Breast epithelium (tissue), 4 donors: ENCODE results near the gene RPUSD1. TPM values are rescaled to one million over a fixed set of nuclear protein-coding genes. Genes with fewer than 3 reads are reported as not detected.

ENCODE experiments used
- DNase-seq, 2 donors: peaks; one replicate each; pipeline ENCODE4 v3.0.0-alpha.2; 2019; ENCODE audit warnings: low spot score in 2 of 2
- H3K27ac ChIP-seq, 2 donors: fragments of 200-600 bp; sonication (generic) in 1 of 2; one replicate each; pipeline ENCODE4 v1.5.1; 2016 to 2019; ENCODE audit warnings: mild to moderate bottlenecking in 1 of 2
- H3K27me3 ChIP-seq, 2 donors: fragments of 200-600 bp; sonication (generic) in 1 of 2; one replicate each; pipeline versions ENCODE4 v1.5.1 to v1.6.0; 2017 to 2019; ENCODE audit warnings: control low read depth in 1 of 2, mild to moderate bottlenecking in 1 of 2
- H3K36me3 ChIP-seq: fragments of 200-600 bp; one replicate; pipeline ENCODE4 v1.5.1; 2019
- H3K4me1 ChIP-seq, 2 donors: fragments of 200-600 bp; sonication (generic); one replicate each; pipeline ENCODE4 v1.5.1; 2016 to 2019; ENCODE audit warnings: control low read depth in 1 of 2
- H3K4me3 ChIP-seq, 3 donors: fragments of 200-600 bp; sonication (generic); 1 replicate in 2 of 3; 2 replicates in 1 of 3; pipeline ENCODE4 v1.5.1; 2016 to 2019; ENCODE audit warnings: mild to moderate bottlenecking in 3 of 3, moderate library complexity in 2 of 3
- H3K9me3 ChIP-seq, 2 donors: fragments of 200-600 bp; sonication (generic) in 1 of 2; one replicate each; pipeline ENCODE4 v1.5.1; 2016 to 2019; ENCODE audit warnings: control low read depth in 1 of 2
- POLR2A ChIP-seq: fragments of 450-650 bp; IDR thresholded peaks from one replicate; pipeline ENCODE4 v1.6.1; 2016; ENCODE audit warnings: antibody characterized with exemption, mild to moderate bottlenecking, moderate library complexity
- POLR2AphosphoS5 ChIP-seq, 3 donors: sonication (generic); formaldehyde crosslinking; IDR thresholded peaks; one replicate each; pipeline ENCODE4 v1.6.1; 2017; ENCODE audit warnings: antibody characterized with exemption in 3 of 3
- intact Hi-C: fragments of 100-400 bp; cut with DNase I; formaldehyde crosslinking; loops from one replicate; pipeline ENCODE4 v1.15.1; 2023; ENCODE audit warnings: low total_unique reads
- total RNA-seq, 3 donors: library from RNA; depleted of rRNA; stranded (reverse); fragments of >200 nt; gene quantifications; one replicate each; pipeline ENCODE4 v1.1.0, GENCODE V29; 2016
- TF ChIP-seq, protein P1 (sequence below), 3 donors: fragments of 450-650 bp; IDR thresholded peaks; one replicate each; pipeline ENCODE4 v1.5.1; 2016 to 2017; ENCODE audit warnings: antibody characterized with exemption in 3 of 3, mild to moderate bottlenecking in 3 of 3, moderate library complexity in 3 of 3

Gene RPUSD1
- total RNA-seq, 3 donors from 2014 or later = 13.1 to 18.4 (median 16.1) TPM

DNA sequence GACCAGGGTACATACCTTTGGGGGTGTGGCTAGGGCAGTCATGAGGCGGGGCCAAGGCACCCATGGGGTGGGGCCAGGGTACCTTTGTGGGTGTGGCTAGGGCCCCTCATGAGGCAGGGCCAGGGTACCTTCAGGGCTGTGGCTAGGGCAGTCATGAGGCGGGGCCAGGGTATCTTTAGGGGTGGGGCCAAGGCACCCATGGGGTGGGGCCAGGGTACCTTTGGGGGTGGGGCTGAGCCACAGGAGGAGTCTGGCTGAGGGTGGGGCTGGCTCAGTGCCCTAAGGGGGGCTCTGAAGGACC is 8.9 kb upstream of the RPUSD1 start:
- intact Hi-C loops = no loop called here
- no peak for DNase-seq
- no peaks in the 10 kb centered on the region for H3K36me3 ChIP-seq
- peaks cover 7 to 51% of the 10 kb centered on the region in 2 donors for H3K27me3 ChIP-seq
- no peak for TF ChIP-seq POLR2AphosphoS5 (IDR thresholded peaks at IDR 0.05)
- TF ChIP-seq, protein P1, sequence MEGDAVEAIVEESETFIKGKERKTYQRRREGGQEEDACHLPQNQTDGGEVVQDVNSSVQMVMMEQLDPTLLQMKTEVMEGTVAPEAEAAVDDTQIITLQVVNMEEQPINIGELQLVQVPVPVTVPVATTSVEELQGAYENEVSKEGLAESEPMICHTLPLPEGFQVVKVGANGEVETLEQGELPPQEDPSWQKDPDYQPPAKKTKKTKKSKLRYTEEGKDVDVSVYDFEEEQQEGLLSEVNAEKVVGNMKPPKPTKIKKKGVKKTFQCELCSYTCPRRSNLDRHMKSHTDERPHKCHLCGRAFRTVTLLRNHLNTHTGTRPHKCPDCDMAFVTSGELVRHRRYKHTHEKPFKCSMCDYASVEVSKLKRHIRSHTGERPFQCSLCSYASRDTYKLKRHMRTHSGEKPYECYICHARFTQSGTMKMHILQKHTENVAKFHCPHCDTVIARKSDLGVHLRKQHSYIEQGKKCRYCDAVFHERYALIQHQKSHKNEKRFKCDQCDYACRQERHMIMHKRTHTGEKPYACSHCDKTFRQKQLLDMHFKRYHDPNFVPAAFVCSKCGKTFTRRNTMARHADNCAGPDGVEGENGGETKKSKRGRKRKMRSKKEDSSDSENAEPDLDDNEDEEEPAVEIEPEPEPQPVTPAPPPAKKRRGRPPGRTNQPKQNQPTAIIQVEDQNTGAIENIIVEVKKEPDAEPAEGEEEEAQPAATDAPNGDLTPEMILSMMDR (IDR thresholded peaks at IDR 0.05) = no peak
- TF ChIP-seq POLR2A = no peak
- no peaks in the 10 kb centered on the region for H3K9me3 ChIP-seq
- no peak overlapping the region for H3K27ac ChIP-seq
- H3K4me1 ChIP-seq = peaks cover 0 to 4% of the 10 kb centered on the region in 2 donors
- H3K4me3 ChIP-seq = no peak overlapping the region

DNA sequence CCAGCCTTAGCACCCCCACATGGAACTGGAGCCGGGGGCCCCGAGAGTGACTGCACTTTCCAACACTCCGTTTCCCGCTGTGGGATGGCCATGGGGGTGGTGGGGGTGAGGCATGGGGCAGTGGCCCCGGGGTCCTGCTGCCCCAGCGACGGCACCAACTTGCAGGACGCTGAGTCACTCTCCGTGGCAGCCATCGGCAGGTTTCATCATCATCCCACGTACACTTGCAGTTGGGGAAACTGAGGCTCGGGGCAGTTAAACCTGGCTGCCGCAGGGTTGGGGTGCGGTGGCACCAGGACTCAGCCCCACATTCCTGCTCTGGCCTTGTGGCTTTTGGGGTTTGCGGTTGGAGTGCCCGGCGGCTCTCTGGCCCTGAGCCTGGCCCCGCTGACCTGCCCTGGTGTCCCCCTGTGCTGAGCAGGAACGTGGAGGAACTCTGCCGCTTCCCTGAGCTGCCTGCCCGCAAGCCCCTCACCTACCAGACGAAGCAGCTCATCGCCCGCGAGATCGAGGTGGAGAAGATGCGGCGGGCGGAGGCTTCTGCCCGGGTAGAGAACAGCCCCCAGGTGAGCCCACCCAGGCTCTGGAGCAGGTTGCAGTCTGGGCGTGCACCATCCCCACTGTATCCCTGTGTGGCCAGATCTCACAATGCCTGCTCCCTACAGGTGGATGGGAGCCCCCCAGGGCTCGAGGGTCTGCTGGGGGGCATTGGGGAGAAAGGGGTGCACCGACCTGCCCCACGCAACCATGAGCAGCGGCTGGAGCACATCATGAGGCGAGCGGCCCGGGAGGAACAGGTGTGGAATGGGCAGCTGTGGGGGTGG is 8.3 kb upstream of the RPUSD1 start:
- H3K9me3 ChIP-seq = no peaks in the 10 kb centered on the region
- TF ChIP-seq, protein P1 (IDR thresholded peaks at IDR 0.05) = no peak
- TF ChIP-seq POLR2A = no peak
- TF ChIP-seq POLR2AphosphoS5 (IDR thresholded peaks at IDR 0.05) = no peak
- peak overlapping the region in 1 of 3 donors; percentile 39 for H3K4me3 ChIP-seq
- peaks cover 0 to 4% of the 10 kb centered on the region in 2 donors for H3K4me1 ChIP-seq
- peaks cover 7 to 45% of the 10 kb centered on the region in 2 donors for H3K27me3 ChIP-seq
- H3K27ac ChIP-seq = no peak overlapping the region
- intact Hi-C loops = no loop called here
- DNase-seq = no peak
- no peaks in the 10 kb centered on the region for H3K36me3 ChIP-seq

DNA sequence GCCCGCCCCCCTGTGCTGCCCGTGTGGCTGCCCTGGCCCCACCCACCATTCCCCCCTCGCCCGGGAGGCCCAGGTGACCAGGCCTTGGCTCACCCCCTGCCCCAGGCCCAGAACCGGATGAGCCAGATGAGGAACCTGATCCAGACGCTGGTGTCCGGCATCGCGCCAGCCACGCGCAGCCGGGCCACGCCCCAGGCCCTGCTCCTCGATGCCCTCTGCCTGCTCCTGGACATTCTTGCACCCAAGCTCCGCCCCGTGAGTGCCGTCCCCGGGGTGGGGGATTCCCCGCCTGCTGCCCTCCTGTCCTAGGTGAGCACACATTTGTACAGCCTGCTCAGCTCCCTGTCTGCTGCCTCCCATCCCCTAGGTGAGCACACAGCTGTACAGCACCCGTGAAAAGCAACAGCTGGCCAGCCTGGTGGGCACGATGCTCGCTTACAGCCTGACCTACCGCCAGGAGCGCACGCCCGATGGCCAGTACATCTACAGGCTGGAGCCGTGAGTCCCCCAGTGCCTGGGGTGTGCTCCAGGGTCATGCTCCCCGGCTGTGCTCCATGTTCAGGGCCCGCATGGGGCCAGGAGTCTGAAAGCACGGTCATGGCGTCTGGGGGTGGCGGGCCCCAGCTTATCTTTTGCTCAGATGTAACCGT is 7.5 kb upstream of the RPUSD1 start:
- DNase-seq = peak; percentile 73 to 75
- peaks cover 0 to 4% of the 10 kb centered on the region in 2 donors for H3K4me1 ChIP-seq
- H3K4me3 ChIP-seq = peak overlapping the region in 1 of 3 donors; percentile 39
- peaks cover 5 to 37% of the 10 kb centered on the region in 2 donors for H3K27me3 ChIP-seq
- no peaks in the 10 kb centered on the region for H3K9me3 ChIP-seq
- H3K36me3 ChIP-seq = no peaks in the 10 kb centered on the region
- TF ChIP-seq, protein P1 (IDR thresholded peaks at IDR 0.05) = no peak
- TF ChIP-seq POLR2A (no peak), POLR2AphosphoS5 (IDR thresholded peaks at IDR 0.05) (no peak)
- intact Hi-C loops = no loop called here
- no peak overlapping the region for H3K27ac ChIP-seq

DNA sequence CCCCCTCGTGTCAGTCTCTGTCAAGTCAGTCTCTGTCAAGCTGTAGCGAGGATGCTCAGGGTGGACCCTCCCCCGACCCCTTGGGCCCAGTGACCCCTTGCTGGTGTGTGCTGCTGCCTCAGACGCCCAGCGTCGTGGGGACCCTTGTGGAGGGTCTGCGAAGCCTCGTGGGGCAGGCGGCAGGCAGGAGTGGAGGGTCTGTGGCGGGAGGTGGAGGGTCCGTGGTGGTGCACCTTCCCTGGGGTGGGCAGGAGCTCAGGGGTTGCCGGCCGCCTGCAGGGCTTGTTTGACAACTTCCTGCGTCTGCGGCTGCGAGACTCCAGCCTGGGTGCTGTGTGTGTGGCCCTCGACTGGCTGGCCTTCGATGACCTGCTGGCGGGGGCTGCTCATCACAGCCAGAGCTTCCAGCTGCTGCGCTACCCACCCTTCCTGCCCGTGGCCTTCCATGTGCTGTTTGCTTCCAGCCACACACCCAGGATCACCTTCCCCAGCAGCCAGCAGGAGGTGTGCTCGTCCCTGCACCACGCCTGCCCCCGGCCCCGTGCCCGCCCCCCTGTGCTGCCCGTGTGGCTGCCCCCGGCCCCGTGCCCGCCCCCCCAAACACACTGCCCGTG is 6.8 kb upstream of the RPUSD1 start:
- Histone ChIP-seq H3K4me1 (no peaks in the 10 kb centered on the region), H3K9me3 (no peaks in the 10 kb centered on the region), H3K4me3 (no peak overlapping the region), H3K27me3 (peaks cover 3 to 29% of the 10 kb centered on the region in 2 donors), H3K27ac (no peak overlapping the region), H3K36me3 (no peaks in the 10 kb centered on the region)
- DNase-seq = no peak
- intact Hi-C loops = no loop called here
- TF ChIP-seq POLR2AphosphoS5 (IDR thresholded peaks at IDR 0.05) (no peak), POLR2A (no peak)

DNA sequence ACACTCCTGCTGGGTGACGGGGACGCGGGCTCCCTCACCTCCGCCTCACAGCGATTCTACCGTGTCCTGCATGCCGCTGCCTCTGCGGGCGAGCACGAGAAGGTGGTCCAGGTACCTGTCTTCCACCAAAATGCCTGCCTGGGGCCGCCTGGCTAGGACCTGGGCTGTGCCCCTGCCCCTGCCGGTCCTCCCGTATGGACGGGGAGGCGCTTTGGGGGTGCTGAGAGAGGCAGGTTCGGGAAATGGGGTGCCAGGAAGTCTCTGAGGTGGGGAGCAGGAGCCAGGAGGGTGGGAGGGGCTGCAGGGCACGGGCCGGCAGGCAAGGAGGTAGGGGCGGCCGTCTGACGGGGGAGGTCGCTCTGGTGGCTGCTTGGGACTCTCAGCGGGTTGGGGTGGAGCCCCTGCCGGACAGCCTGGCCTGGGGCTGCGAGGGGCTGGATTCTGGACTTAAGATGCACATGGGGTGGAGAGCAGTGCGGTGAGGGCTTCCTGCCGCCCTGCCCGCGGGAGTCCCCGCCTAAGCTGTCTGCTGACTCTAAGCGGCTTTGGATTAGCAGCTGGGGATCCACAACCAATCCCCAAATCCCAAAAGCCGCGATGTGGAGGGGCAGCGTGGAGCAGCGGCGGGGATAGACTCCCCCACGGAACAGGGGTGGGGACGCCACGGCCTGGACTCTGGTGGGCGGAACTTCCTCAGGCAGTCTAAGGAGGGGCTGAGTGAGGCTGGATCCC is 6.1 kb upstream of the RPUSD1 start:
- DNase-seq = no peak
- no peaks in the 10 kb centered on the region for H3K36me3 ChIP-seq
- H3K4me3 ChIP-seq = no peak overlapping the region
- peaks cover under 1 to 2% of the 10 kb centered on the region in 2 donors for H3K4me1 ChIP-seq
- H3K9me3 ChIP-seq = no peaks in the 10 kb centered on the region
- intact Hi-C loops = no loop called here
- H3K27me3 ChIP-seq = peaks cover 3 to 22% of the 10 kb centered on the region in 2 donors
- TF ChIP-seq, protein P1 (IDR thresholded peaks at IDR 0.05) = no peak
- no peak for TF ChIP-seq POLR2AphosphoS5 (IDR thresholded peaks at IDR 0.05)
- H3K27ac ChIP-seq = no peak overlapping the region
